ENCODE measurements around the gene HOXC4.

DNA sequence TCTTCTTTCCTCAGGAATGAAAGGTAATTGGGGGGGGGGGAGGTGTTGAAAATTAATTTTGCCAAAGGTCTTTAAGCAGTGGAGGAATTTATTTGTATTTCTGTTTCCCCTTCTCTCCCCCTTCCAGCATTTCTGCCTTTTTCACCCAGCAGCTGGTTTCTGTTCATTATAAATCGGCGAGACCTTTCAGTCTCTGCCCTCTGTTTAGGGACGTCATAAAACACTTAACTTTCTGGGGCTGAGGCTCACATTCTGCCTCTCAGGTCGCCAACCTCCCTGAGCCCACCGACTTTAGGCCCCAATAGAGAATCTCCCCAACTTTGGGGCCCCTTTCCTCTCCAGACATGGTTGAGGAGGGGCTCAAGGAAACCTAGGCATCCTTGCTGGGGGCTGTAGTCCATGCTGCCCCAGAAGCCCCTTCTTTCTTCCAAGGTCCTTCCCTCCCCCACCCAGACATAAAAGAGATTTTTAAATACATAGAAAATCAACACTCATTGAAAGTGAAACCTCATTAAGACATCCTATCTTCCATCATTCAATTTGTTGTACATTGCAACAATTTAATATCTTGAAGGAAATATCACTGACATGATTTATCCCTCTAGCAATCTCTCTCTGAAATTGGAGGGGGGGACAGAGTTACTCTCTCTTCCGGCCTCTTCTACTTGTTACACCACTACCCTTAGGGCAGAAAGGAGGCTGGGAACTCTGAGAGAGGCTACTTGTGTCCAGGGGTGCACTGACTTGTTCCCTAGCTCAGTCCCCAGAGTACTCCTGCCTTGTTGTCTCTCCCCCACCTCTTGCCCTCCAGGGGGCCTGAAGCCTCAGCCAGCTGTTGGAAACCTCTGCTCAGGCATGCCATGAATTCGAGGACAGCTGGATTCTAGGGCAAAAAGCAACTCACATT lies 27.9 kb upstream of the HOXC4 start:
- TF ChIP-seq TAF1 (IDR thresholded peaks at IDR 0.05; ENCODE audit: low read depth, low read length) (no peak), POLR2A (IDR thresholded peaks at IDR 0.05; ENCODE audit: control extremely low read depth in 1 of 2, low read depth in 2 of 2, low read length in 2 of 2) (no peak), PHF8 (conservative IDR thresholded peaks at IDR 0.05; ENCODE audit: low read depth, low read length) (no peak), CREB1 (IDR thresholded peaks at IDR 0.05) (no peak), SIRT6 (IDR thresholded peaks at IDR 0.05; ENCODE audit: low read length) (no peak), CHD2 (IDR thresholded peaks at IDR 0.05; ENCODE audit: low read length) (no peak), EZH2 (IDR thresholded peaks at IDR 0.05; ENCODE audit: low read depth, low read length, severe bottlenecking) (peak; percentile 66), POLR2AphosphoS5 (IDR thresholded peaks at IDR 0.05; ENCODE audit: low read depth, low read length) (no peak), BRCA1 (IDR thresholded peaks at IDR 0.05; ENCODE audit: low read depth, low read length) (no peak), SP1 (IDR thresholded peaks at IDR 0.05; ENCODE audit: low read depth, low read length) (no peak), MAFK (IDR thresholded peaks at IDR 0.05; ENCODE audit: low read depth, low read length) (no peak)
- TF ChIP-seq, protein P1, sequence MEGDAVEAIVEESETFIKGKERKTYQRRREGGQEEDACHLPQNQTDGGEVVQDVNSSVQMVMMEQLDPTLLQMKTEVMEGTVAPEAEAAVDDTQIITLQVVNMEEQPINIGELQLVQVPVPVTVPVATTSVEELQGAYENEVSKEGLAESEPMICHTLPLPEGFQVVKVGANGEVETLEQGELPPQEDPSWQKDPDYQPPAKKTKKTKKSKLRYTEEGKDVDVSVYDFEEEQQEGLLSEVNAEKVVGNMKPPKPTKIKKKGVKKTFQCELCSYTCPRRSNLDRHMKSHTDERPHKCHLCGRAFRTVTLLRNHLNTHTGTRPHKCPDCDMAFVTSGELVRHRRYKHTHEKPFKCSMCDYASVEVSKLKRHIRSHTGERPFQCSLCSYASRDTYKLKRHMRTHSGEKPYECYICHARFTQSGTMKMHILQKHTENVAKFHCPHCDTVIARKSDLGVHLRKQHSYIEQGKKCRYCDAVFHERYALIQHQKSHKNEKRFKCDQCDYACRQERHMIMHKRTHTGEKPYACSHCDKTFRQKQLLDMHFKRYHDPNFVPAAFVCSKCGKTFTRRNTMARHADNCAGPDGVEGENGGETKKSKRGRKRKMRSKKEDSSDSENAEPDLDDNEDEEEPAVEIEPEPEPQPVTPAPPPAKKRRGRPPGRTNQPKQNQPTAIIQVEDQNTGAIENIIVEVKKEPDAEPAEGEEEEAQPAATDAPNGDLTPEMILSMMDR (IDR thresholded peaks at IDR 0.05; ENCODE audit: control extremely low read depth in 1 of 3, insufficient read depth in 1 of 3, low read depth in 1 of 3, low read length in 3 of 3), result no peak
- TF ChIP-seq, protein P2, sequence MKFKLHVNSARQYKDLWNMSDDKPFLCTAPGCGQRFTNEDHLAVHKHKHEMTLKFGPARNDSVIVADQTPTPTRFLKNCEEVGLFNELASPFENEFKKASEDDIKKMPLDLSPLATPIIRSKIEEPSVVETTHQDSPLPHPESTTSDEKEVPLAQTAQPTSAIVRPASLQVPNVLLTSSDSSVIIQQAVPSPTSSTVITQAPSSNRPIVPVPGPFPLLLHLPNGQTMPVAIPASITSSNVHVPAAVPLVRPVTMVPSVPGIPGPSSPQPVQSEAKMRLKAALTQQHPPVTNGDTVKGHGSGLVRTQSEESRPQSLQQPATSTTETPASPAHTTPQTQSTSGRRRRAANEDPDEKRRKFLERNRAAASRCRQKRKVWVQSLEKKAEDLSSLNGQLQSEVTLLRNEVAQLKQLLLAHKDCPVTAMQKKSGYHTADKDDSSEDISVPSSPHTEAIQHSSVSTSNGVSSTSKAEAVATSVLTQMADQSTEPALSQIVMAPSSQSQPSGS (IDR thresholded peaks at IDR 0.05; ENCODE audit: low read length), result no peak
- TF ChIP-seq, protein P3, sequence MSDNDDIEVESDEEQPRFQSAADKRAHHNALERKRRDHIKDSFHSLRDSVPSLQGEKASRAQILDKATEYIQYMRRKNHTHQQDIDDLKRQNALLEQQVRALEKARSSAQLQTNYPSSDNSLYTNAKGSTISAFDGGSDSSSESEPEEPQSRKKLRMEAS (IDR thresholded peaks at IDR 0.05), result no peak

All from H1 (cell line).